MM.1S (cell line): ENCODE results near the gene SLC22A14.

Experiments used
- DNase-seq: peaks from one replicate; pipeline ENCODE4 v3.0.0-alpha.2; 2015
- H2AFZ ChIP-seq: fragments of 300-600 bp; sonication (generic); 2 replicates; pipeline ENCODE4 v1.6.0; 2016; ENCODE audit warnings: antibody characterized with exemption, low read length
- H3F3A ChIP-seq: fragments of 300-600 bp; sonication (generic); 2 replicates; pipeline ENCODE4 v1.6.1; 2016; ENCODE audit warnings: mild to moderate bottlenecking, antibody characterized with exemption, low read length, moderate library complexity, mixed read lengths; ENCODE audit not compliant: insufficient read depth
- H3K27ac ChIP-seq: fragments of 300-600 bp; sonication (generic); 2 replicates; pipeline ENCODE4 v1.5.1; 2016; ENCODE audit warnings: mild to moderate bottlenecking, low read length
- H3K27me3 ChIP-seq: fragments of 300-600 bp; sonication (generic); replicated peaks from 2 replicates; pipeline ENCODE4 v1.6.0; 2016; ENCODE audit warnings: low read length; ENCODE audit not compliant: insufficient read depth
- H3K36me3 ChIP-seq: fragments of 300-600 bp; sonication (generic); replicated peaks from 2 replicates; pipeline ENCODE4 v1.6.1; 2016; ENCODE audit warnings: mild to moderate bottlenecking, low read length, mixed read lengths; ENCODE audit not compliant: insufficient read depth
- H3K4me1 ChIP-seq: fragments of 300-600 bp; sonication (generic); 2 replicates; pipeline ENCODE4 v1.6.1; 2016; ENCODE audit warnings: low read length, mixed read lengths
- H3K4me2 ChIP-seq: fragments of 300-600 bp; sonication (generic); 2 replicates; pipeline ENCODE4 v1.6.0; 2016; ENCODE audit warnings: low read depth, low read length
- H3K4me3 ChIP-seq: fragments of 300-600 bp; sonication (generic); 2 replicates; pipeline ENCODE4 v1.5.1; 2016; ENCODE audit warnings: low read length, mixed read lengths
- H3K79me2 ChIP-seq: fragments of 300-600 bp; sonication (generic); 2 replicates; pipeline ENCODE4 v1.6.1; 2016; ENCODE audit warnings: mixed run types, low read length, mixed read lengths
- H3K9ac ChIP-seq: fragments of 300-600 bp; sonication (generic); 2 replicates; pipeline ENCODE4 v1.6.1; 2016; ENCODE audit warnings: low read length, mixed read lengths
- H3K9me2 ChIP-seq: fragments of 300-600 bp; sonication (generic); replicated peaks from 2 replicates; pipeline ENCODE4 v1.6.1; 2016; ENCODE audit warnings: mild to moderate bottlenecking, low read length, mixed read lengths; ENCODE audit not compliant: insufficient read depth
- H3K9me3 ChIP-seq: fragments of 300-600 bp; sonication (generic); replicated peaks from 2 replicates; pipeline ENCODE4 v1.6.1; 2016; ENCODE audit warnings: mild to moderate bottlenecking, low read length, mixed read lengths; ENCODE audit not compliant: insufficient read depth
- H4K20me1 ChIP-seq: fragments of 300-600 bp; sonication (generic); 2 replicates; pipeline ENCODE4 v1.6.1; 2016; ENCODE audit warnings: mild to moderate bottlenecking, low read length, moderate library complexity, mixed read lengths; ENCODE audit not compliant: insufficient read depth
- EZH2 ChIP-seq: fragments of 300-600 bp; sonication (generic); optimal IDR thresholded peaks from 2 replicates; pipeline ENCODE3; 2017; ENCODE audit warnings: low read depth, mild to moderate bottlenecking, antibody characterized with exemption, low read length, mixed read lengths
- EZH2phosphoT487 ChIP-seq: fragments of 300-600 bp; sonication (generic); IDR thresholded peaks from 2 replicates; pipeline ENCODE4 v1.6.1; 2018; ENCODE audit warnings: antibody characterized with exemption, low read length
- TF ChIP-seq, protein P1 (sequence below): fragments of 300-600 bp; sonication (generic); IDR thresholded peaks from 2 replicates; pipeline ENCODE4 v1.5.1; 2016; ENCODE audit warnings: antibody characterized with exemption, low read length, mixed read lengths

SLC22A14 gene

GRCh38 chr3:38275658-38276057 is 6.4 kb upstream of the SLC22A14 start:
- Histone ChIP-seq H3K27ac (no peak overlapping the region), H3K4me2 (no peak overlapping the region), H3K4me3 (no peak overlapping the region), H4K20me1 (no peaks in the 10 kb centered on the region), H3F3A (no peaks in the 10 kb centered on the region), H3K4me1 (peaks cover 7% of the 10 kb centered on the region), H2AFZ (no peak overlapping the region), H3K27me3 (no peaks in the 10 kb centered on the region), H3K9me2 (no peaks in the 10 kb centered on the region), H3K9ac (no peak overlapping the region), H3K36me3 (no peaks in the 10 kb centered on the region), H3K79me2 (no peaks in the 10 kb centered on the region), H3K9me3 (no peaks in the 10 kb centered on the region)
- TF ChIP-seq, protein P1, sequence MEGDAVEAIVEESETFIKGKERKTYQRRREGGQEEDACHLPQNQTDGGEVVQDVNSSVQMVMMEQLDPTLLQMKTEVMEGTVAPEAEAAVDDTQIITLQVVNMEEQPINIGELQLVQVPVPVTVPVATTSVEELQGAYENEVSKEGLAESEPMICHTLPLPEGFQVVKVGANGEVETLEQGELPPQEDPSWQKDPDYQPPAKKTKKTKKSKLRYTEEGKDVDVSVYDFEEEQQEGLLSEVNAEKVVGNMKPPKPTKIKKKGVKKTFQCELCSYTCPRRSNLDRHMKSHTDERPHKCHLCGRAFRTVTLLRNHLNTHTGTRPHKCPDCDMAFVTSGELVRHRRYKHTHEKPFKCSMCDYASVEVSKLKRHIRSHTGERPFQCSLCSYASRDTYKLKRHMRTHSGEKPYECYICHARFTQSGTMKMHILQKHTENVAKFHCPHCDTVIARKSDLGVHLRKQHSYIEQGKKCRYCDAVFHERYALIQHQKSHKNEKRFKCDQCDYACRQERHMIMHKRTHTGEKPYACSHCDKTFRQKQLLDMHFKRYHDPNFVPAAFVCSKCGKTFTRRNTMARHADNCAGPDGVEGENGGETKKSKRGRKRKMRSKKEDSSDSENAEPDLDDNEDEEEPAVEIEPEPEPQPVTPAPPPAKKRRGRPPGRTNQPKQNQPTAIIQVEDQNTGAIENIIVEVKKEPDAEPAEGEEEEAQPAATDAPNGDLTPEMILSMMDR, result no peak
- no peak for TF ChIP-seq EZH2phosphoT487
- no peak for DNase-seq

DNA sequence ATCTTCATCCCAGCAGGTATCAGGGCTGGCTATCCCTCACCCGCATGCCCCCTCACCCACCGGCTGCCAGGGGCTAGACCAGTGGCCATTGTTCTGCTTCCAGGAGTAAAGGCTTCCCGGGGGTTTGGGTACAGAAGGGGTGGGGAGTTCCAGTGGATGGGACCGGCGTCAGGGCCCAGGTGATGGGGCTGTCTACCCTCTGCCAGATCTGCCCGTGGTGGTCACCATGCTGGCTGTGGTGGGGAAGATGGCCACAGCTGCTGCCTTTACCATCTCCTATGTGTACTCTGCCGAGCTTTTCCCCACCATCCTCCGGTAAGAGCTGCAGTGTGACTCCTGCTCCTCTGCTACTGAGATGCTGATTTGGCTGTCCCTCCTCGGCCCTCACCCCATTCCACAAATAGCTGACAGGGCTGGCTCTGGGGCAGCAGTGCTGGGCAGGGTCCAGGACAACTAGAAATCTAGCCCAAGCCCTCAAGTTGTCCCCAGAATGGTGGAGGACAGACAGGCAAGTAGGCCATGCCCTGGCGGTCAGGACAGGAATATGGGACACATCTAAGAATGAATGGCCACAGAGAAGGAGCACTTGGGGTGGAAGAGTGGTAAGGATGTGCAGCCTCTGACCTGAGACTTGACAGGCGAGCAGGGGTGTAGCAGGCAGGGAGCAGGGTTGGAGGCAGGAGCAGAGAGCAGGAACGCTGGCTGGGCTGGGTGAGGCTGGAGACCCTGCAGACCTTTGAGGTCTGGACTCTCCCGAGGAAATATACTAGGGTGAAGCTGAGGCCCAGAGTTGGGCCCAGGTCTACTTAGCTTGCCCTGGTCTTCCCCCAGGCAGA is 5.8 kb upstream of the SLC22A14 start:
- TF ChIP-seq EZH2phosphoT487, result no peak
- no peak for TF ChIP-seq EZH2
- TF ChIP-seq, protein P1, result no peak

GRCh38 chr3:38276917-38277630 is 5.0 kb upstream of the SLC22A14 start:
- Histone ChIP-seq H3K36me3 (no peaks in the 10 kb centered on the region), H3K9me3 (no peaks in the 10 kb centered on the region), H4K20me1 (no peaks in the 10 kb centered on the region), H2AFZ (no peak overlapping the region), H3K27ac (no peak overlapping the region), H3K4me2 (no peak overlapping the region), H3K9me2 (no peaks in the 10 kb centered on the region), H3K4me3 (no peak overlapping the region), H3K27me3 (no peaks in the 10 kb centered on the region), H3K4me1 (peaks cover 7% of the 10 kb centered on the region), H3K9ac (no peak overlapping the region), H3F3A (no peaks in the 10 kb centered on the region), H3K79me2 (no peaks in the 10 kb centered on the region)
- DNase-seq, result no peak
- no peak for TF ChIP-seq EZH2
- TF ChIP-seq, protein P1, result no peak
- no peak for TF ChIP-seq EZH2phosphoT487

More for the DNA sequence above, 5.8 kb upstream of the SLC22A14 start:
- H3F3A ChIP-seq, result no peaks in the 10 kb centered on the region
- H4K20me1 ChIP-seq, result no peaks in the 10 kb centered on the region
- no peak overlapping the region for H3K4me3 ChIP-seq
- no peaks in the 10 kb centered on the region for H3K36me3 ChIP-seq
- H2AFZ ChIP-seq, result no peak overlapping the region
- no peaks in the 10 kb centered on the region for H3K79me2 ChIP-seq
- no peaks in the 10 kb centered on the region for H3K9me2 ChIP-seq
- H3K9ac ChIP-seq, result no peak overlapping the region
- H3K27me3 ChIP-seq, result no peaks in the 10 kb centered on the region
- H3K4me1 ChIP-seq, result peaks cover 7% of the 10 kb centered on the region
- H3K4me2 ChIP-seq, result no peak overlapping the region
- no peaks in the 10 kb centered on the region for H3K9me3 ChIP-seq
- H3K27ac ChIP-seq, result no peak overlapping the region
- no peak for DNase-seq
